Measurements from ENCODE around the gene PTPRD.

Gene PTPRD

GRCh38 chr9:8508671-8509290 is 2104.0 kb downstream of the PTPRD start:
- DNase-seq (ENCODE audit: low read depth): no peak
- no peak overlapping the region for H3K4me3 ChIP-seq (ENCODE audit: control insufficient read depth, low read depth, low read length)
- no peak for TF ChIP-seq CTCF (IDR thresholded peaks at IDR 0.05; ENCODE audit: control insufficient read depth, insufficient read depth, low read depth, low read length, missing control alignments)

GRCh38 chr9:8494571-8494970 is 2118.2 kb downstream of the PTPRD start:
- no peak for DNase-seq (ENCODE audit: low read depth)
- no peak for TF ChIP-seq CTCF (IDR thresholded peaks at IDR 0.05; ENCODE audit: control insufficient read depth, insufficient read depth, low read depth, low read length, missing control alignments)
- H3K4me3 ChIP-seq (ENCODE audit: control insufficient read depth, low read depth, low read length): no peak overlapping the region

- no peak overlapping the region for H3K4me3 ChIP-seq (ENCODE audit: control insufficient read depth, low read depth, low read length)
- no peak for TF ChIP-seq CTCF (IDR thresholded peaks at IDR 0.05; ENCODE audit: control insufficient read depth, insufficient read depth, low read depth, low read length, missing control alignments)
- DNase-seq (ENCODE audit: low read depth): no peak
Measured at GRCh38 chr9:8492679-8493078, 2120.1 kb downstream of the PTPRD start.

- DNase-seq (ENCODE audit: low read depth): no peak
- no peak for TF ChIP-seq CTCF (IDR thresholded peaks at IDR 0.05; ENCODE audit: control insufficient read depth, insufficient read depth, low read depth, low read length, missing control alignments)
Measured at GRCh38 chr9:8492024-8492423, 2120.8 kb downstream of the PTPRD start.

GRCh38 chr9:8491563-8491962 is 2121.2 kb downstream of the PTPRD start:
- DNase-seq (ENCODE audit: low read depth): no peak
- H3K4me3 ChIP-seq (ENCODE audit: control insufficient read depth, low read depth, low read length): no peak overlapping the region
- no peak for TF ChIP-seq CTCF (IDR thresholded peaks at IDR 0.05; ENCODE audit: control insufficient read depth, insufficient read depth, low read depth, low read length, missing control alignments)

More at GRCh38 chr9:8492024-8492423, 2120.8 kb downstream of the PTPRD start:
- H3K4me3 ChIP-seq (ENCODE audit: control insufficient read depth, low read depth, low read length): no peak overlapping the region

GRCh38 chr9:8489835-8490234 is 2123.0 kb downstream of the PTPRD start:
- H3K4me3 ChIP-seq (ENCODE audit: control insufficient read depth, low read depth, low read length): no peak overlapping the region
- no peak for DNase-seq (ENCODE audit: low read depth)
- no peak for TF ChIP-seq CTCF (IDR thresholded peaks at IDR 0.05; ENCODE audit: control insufficient read depth, insufficient read depth, low read depth, low read length, missing control alignments)
